Stimulated activated effector memory CD8-positive, alpha-beta T cell treated with anti-CD3 and anti-CD28 coated beads, Interleukin-12 subunit alpha, Interleukin-12 subunit beta, amount 100 ng/mL, for 72 hours (primary cell): ENCODE measurements around the gene DUSP8.

ENCODE experiments used
- ATAC-seq: fragments of 150-1000 bp; cut with Tn5 transposase; 2 replicates; pipeline ENCODE4 v1.10.0; 2021
- DNase-seq, 2 donors: peaks; one replicate each; pipeline ENCODE4 v3.0.0; 2021 to 2022; ENCODE audit warnings: low spot score in 2 of 2
- H3K27ac Mint-ChIP-seq: one replicate; pipeline ENCODE4 v1.8.0; 2022; ENCODE audit warnings: mild to moderate bottlenecking, mixed read lengths
- H3K36me3 Mint-ChIP-seq: one replicate; pipeline ENCODE4 v1.8.0; 2022; ENCODE audit warnings: mild to moderate bottlenecking, mixed read lengths
- H3K4me1 Mint-ChIP-seq: one replicate; pipeline ENCODE4 v1.8.0; 2022; ENCODE audit warnings: mixed read lengths
- H3K4me3 Mint-ChIP-seq: one replicate; pipeline ENCODE4 v1.8.0; 2022; ENCODE audit warnings: mild to moderate bottlenecking, mixed read lengths
- H3K9me3 Mint-ChIP-seq: one replicate; pipeline ENCODE4 v1.8.0; 2022; ENCODE audit warnings: mixed read lengths

DUSP8 gene

GRCh38 chr11:1540074-1540473, 32.0 kb downstream of the DUSP8 start:
- H3K36me3 Mint-ChIP-seq = peaks cover 9% of the 10 kb centered on the region
- H3K9me3 Mint-ChIP-seq = no peaks in the 10 kb centered on the region
- ATAC-seq = no peak
- H3K4me3 Mint-ChIP-seq = no peak overlapping the region
- DNase-seq = no peak
- no peak overlapping the region for H3K27ac Mint-ChIP-seq
- H3K4me1 Mint-ChIP-seq = peaks cover 11% of the 10 kb centered on the region

- Mint-ChIP-seq H3K9me3 (no peaks in the 10 kb centered on the region), H3K4me1 (peaks cover 21% of the 10 kb centered on the region), H3K27ac (no peak overlapping the region), H3K4me3 (no peak overlapping the region), H3K36me3 (peaks cover 9% of the 10 kb centered on the region)
- DNase-seq = no peak
- no peak for ATAC-seq
These were observed 33.9 kb downstream of the DUSP8 start for GRCh38 chr11:1538153-1538552.

- Mint-ChIP-seq H3K36me3 (peaks cover 17% of the 10 kb centered on the region), H3K4me3 (no peak overlapping the region), H3K27ac (peak overlapping the region; percentile 50), H3K4me1 (peaks cover 37% of the 10 kb centered on the region), H3K9me3 (no peaks in the 10 kb centered on the region)
- no peak for ATAC-seq
- DNase-seq = no peak
These were observed 35.8 kb downstream of the DUSP8 start for GRCh38 chr11:1536065-1536843.

- ATAC-seq (no peak), DNase-seq (no peak)
- no peaks in the 10 kb centered on the region for H3K9me3 Mint-ChIP-seq
- peaks cover 17% of the 10 kb centered on the region for H3K36me3 Mint-ChIP-seq
- H3K27ac Mint-ChIP-seq = peak overlapping the region; percentile 50
- no peak overlapping the region for H3K4me3 Mint-ChIP-seq
- H3K4me1 Mint-ChIP-seq = peaks cover 46% of the 10 kb centered on the region
These were observed 37.4 kb downstream of the DUSP8 start for GRCh38 chr11:1534682-1535081.

GRCh38 chr11:1534171-1534570, 37.9 kb downstream of the DUSP8 start:
- DNase-seq (no peak), ATAC-seq (no peak)
- peaks cover 51% of the 10 kb centered on the region for H3K4me1 Mint-ChIP-seq
- H3K36me3 Mint-ChIP-seq = peaks cover 17% of the 10 kb centered on the region
- H3K27ac Mint-ChIP-seq = peak overlapping the region; percentile 50
- no peaks in the 10 kb centered on the region for H3K9me3 Mint-ChIP-seq
- H3K4me3 Mint-ChIP-seq = no peak overlapping the region

GRCh38 chr11:1533342-1533725, 38.7 kb downstream of the DUSP8 start:
- H3K4me1 Mint-ChIP-seq = peaks cover 60% of the 10 kb centered on the region
- peaks cover 17% of the 10 kb centered on the region for H3K36me3 Mint-ChIP-seq
- DNase-seq = no peak
- no peak overlapping the region for H3K4me3 Mint-ChIP-seq
- ATAC-seq = no peak
- H3K27ac Mint-ChIP-seq = no peak overlapping the region
- H3K9me3 Mint-ChIP-seq = no peaks in the 10 kb centered on the region

- peaks cover 17% of the 10 kb centered on the region for H3K36me3 Mint-ChIP-seq
- no peak for DNase-seq
- no peak overlapping the region for H3K27ac Mint-ChIP-seq
- H3K4me3 Mint-ChIP-seq = no peak overlapping the region
- H3K9me3 Mint-ChIP-seq = no peaks in the 10 kb centered on the region
- peaks cover 65% of the 10 kb centered on the region for H3K4me1 Mint-ChIP-seq
- no peak for ATAC-seq
These were observed 39.3 kb downstream of the DUSP8 start for GRCh38 chr11:1532606-1533341.

- DNase-seq (no peak), ATAC-seq (peak; percentile 45)
- Mint-ChIP-seq H3K9me3 (no peaks in the 10 kb centered on the region), H3K36me3 (peaks cover 17% of the 10 kb centered on the region), H3K27ac (peak overlapping the region; percentile 89), H3K4me3 (no peak overlapping the region), H3K4me1 (peaks cover 65% of the 10 kb centered on the region)
These were observed 40.0 kb downstream of the DUSP8 start for GRCh38 chr11:1532014-1532586.

GRCh38 chr11:1531449-1532013, 40.5 kb downstream of the DUSP8 start:
- Mint-ChIP-seq H3K36me3 (peaks cover 17% of the 10 kb centered on the region), H3K4me1 (peaks cover 68% of the 10 kb centered on the region), H3K9me3 (no peaks in the 10 kb centered on the region), H3K27ac (peak overlapping the region; percentile 89), H3K4me3 (no peak overlapping the region)
- ATAC-seq (no peak), DNase-seq (no peak)

- H3K27ac Mint-ChIP-seq = peak overlapping the region; percentile 89
These were observed 41.2 kb downstream of the DUSP8 start for GRCh38 chr11:1530686-1531448.

GRCh38 chr11:1529774-1530173, 42.3 kb downstream of the DUSP8 start:
- no peak for ATAC-seq
- Mint-ChIP-seq H3K9me3 (no peaks in the 10 kb centered on the region), H3K4me1 (peaks cover 65% of the 10 kb centered on the region), H3K27ac (peak overlapping the region; percentile 56), H3K36me3 (peaks cover 7% of the 10 kb centered on the region), H3K4me3 (no peak overlapping the region)
- DNase-seq = no peak

More at GRCh38 chr11:1530686-1531448, 41.2 kb downstream of the DUSP8 start:
- DNase-seq (no peak), ATAC-seq (no peak)
- Mint-ChIP-seq H3K4me1 (peaks cover 68% of the 10 kb centered on the region), H3K9me3 (no peaks in the 10 kb centered on the region), H3K36me3 (peaks cover 11% of the 10 kb centered on the region), H3K4me3 (no peak overlapping the region)

GRCh38 chr11:1529286-1529685, 42.8 kb downstream of the DUSP8 start:
- peaks cover 7% of the 10 kb centered on the region for H3K36me3 Mint-ChIP-seq
- ATAC-seq (no peak), DNase-seq (no peak)
- H3K4me1 Mint-ChIP-seq = peaks cover 60% of the 10 kb centered on the region
- H3K9me3 Mint-ChIP-seq = no peaks in the 10 kb centered on the region
- no peak overlapping the region for H3K4me3 Mint-ChIP-seq
- peak overlapping the region; percentile 56 for H3K27ac Mint-ChIP-seq

GRCh38 chr11:1528710-1529109, 43.4 kb downstream of the DUSP8 start:
- peak overlapping the region; percentile 56 for H3K27ac Mint-ChIP-seq

GRCh38 chr11:1526785-1527184, 45.3 kb downstream of the DUSP8 start:
- peak overlapping the region; percentile 37 for H3K27ac Mint-ChIP-seq
- peaks cover 4% of the 10 kb centered on the region for H3K36me3 Mint-ChIP-seq
- ATAC-seq = no peak
- no peaks in the 10 kb centered on the region for H3K9me3 Mint-ChIP-seq
- peaks cover 60% of the 10 kb centered on the region for H3K4me1 Mint-ChIP-seq
- DNase-seq = no peak
- no peak overlapping the region for H3K4me3 Mint-ChIP-seq

More at GRCh38 chr11:1528710-1529109, 43.4 kb downstream of the DUSP8 start:
- peaks cover 62% of the 10 kb centered on the region for H3K4me1 Mint-ChIP-seq
- H3K4me3 Mint-ChIP-seq = no peak overlapping the region
- DNase-seq (no peak), ATAC-seq (no peak)
- H3K9me3 Mint-ChIP-seq = no peaks in the 10 kb centered on the region
- H3K36me3 Mint-ChIP-seq = peaks cover 7% of the 10 kb centered on the region

- H3K36me3 Mint-ChIP-seq = no peaks in the 10 kb centered on the region
- DNase-seq (no peak), ATAC-seq (no peak)
- H3K4me3 Mint-ChIP-seq = no peak overlapping the region
- peak overlapping the region; percentile 88 for H3K27ac Mint-ChIP-seq
- H3K9me3 Mint-ChIP-seq = no peaks in the 10 kb centered on the region
- peaks cover 58% of the 10 kb centered on the region for H3K4me1 Mint-ChIP-seq
These were observed 48.3 kb downstream of the DUSP8 start for GRCh38 chr11:1523779-1524178.
